Measurements from ENCODE around the gene THSD4.

Gene THSD4

DNA sequence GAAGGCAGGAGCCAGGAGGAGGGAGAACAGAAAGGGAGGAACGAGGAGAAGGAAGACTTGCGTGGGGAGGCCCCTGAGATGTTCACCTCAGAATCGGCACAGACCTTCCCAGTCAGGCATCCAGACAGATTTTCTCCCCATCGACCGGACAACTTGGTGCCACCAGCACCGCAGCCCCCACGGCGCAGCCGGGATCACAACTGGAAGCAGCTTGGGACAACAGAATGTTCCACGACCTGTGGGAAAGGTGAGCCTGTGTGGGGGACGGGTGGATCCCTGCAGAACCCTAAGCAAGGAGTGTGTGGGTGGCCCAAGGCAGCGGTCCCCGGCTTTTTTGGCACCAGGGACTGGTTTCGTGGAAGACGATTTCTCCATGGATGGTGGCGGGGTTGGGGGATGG lies 622.5 kb downstream of the THSD4 start:
- no peaks in the 10 kb centered on the region for H3K27me3 ChIP-seq (ENCODE audit: control insufficient read depth, insufficient read depth, low read length)
- no peaks in the 10 kb centered on the region for H3K36me3 ChIP-seq (ENCODE audit: control insufficient read depth, insufficient read depth, low read length)
- no peak overlapping the region for H3K9ac ChIP-seq (ENCODE audit: low read length)
- no peaks in the 10 kb centered on the region for H3K9me3 ChIP-seq (ENCODE audit: control insufficient read depth, low read length)
- H3K4me1 ChIP-seq (ENCODE audit: control insufficient read depth, insufficient read depth, low read length) = peaks cover under 1% of the 10 kb centered on the region
- no peak overlapping the region for H3K4me3 ChIP-seq (ENCODE audit: low read length)

DNA sequence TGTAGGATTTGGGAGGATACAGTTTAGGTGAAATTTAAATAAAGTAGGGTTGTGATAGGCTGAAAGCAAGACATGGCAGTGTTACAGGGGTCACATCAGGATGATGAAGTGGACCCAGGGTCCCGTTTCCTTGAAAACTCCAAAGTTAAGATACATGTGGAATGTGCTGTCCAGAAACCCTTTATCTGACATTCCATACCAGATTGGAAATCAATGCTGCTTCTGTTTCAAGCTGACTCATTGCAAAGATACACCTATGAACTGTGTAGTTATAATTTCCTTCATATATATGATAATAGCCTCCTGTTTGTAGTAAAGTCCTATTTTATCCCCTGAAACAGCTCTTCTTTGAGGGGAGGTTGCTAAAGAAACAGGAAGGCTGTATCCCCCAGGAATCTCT lies 624.1 kb downstream of the THSD4 start:
- no peaks in the 10 kb centered on the region for H3K4me1 ChIP-seq (ENCODE audit: control insufficient read depth, insufficient read depth, low read length)
- no peaks in the 10 kb centered on the region for H3K36me3 ChIP-seq (ENCODE audit: control insufficient read depth, insufficient read depth, low read length)
- no peak overlapping the region for H3K4me3 ChIP-seq (ENCODE audit: low read length)
- no peak overlapping the region for H3K9ac ChIP-seq (ENCODE audit: low read length)
- no peaks in the 10 kb centered on the region for H3K27me3 ChIP-seq (ENCODE audit: control insufficient read depth, insufficient read depth, low read length)
- no peaks in the 10 kb centered on the region for H3K9me3 ChIP-seq (ENCODE audit: control insufficient read depth, low read length)

DNA sequence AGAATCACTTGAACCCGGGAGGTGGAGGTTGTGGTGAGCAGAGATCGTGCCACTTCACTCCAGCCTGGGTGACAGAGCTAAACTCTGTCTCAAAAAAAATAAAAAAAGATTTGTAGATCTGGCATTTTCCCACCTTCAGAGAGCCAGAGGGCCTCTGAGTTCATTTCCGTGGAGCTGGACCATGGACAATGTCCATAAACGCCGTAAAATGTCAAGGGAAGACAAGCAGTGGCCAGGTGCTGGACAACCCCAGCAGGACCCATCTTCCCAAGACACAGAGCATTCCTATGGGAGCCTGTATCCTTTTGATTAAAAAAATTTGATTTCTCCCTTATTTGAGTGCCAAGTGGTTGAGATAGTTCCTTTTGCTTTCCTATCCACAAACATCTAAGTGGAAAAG lies 627.7 kb downstream of the THSD4 start:
- no peaks in the 10 kb centered on the region for H3K27me3 ChIP-seq (ENCODE audit: control insufficient read depth, insufficient read depth, low read length)
- H3K4me1 ChIP-seq (ENCODE audit: control insufficient read depth, insufficient read depth, low read length) = no peaks in the 10 kb centered on the region
- no peak overlapping the region for H3K4me3 ChIP-seq (ENCODE audit: low read length)
- H3K9me3 ChIP-seq (ENCODE audit: control insufficient read depth, low read length) = no peaks in the 10 kb centered on the region
- H3K9ac ChIP-seq (ENCODE audit: low read length) = no peak overlapping the region
- no peaks in the 10 kb centered on the region for H3K36me3 ChIP-seq (ENCODE audit: control insufficient read depth, insufficient read depth, low read length)

DNA sequence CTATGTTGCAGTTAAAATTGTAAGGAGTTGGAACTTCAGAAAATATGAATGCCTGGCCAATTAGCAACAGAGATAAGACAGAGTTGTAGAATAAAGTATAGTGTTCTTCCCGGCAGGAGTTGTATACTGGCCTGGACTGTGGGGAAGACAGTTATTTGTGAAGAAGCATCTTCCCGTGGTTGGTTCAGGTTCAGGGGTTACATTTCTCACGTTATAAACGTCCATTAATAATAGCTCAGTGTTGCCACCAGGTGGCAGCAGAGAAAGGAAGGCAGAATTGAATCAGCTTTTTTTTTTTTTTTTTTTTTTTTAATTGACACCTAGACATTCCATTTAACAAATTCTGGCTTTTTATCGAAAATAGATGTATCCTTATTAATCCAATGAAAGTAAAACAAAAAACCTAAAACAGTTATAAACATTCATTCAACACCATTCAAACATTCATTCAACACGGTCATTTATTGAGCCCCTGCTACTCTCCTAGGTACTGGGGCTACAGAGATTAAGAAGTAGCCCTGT lies 628.7 kb downstream of the THSD4 start:
- no peaks in the 10 kb centered on the region for H3K9me3 ChIP-seq (ENCODE audit: control insufficient read depth, low read length)
- no peak overlapping the region for H3K4me3 ChIP-seq (ENCODE audit: low read length)
- H3K4me1 ChIP-seq (ENCODE audit: control insufficient read depth, insufficient read depth, low read length) = no peaks in the 10 kb centered on the region
- no peaks in the 10 kb centered on the region for H3K27me3 ChIP-seq (ENCODE audit: control insufficient read depth, insufficient read depth, low read length)
- H3K9ac ChIP-seq (ENCODE audit: low read length) = no peak overlapping the region
- no peaks in the 10 kb centered on the region for H3K36me3 ChIP-seq (ENCODE audit: control insufficient read depth, insufficient read depth, low read length)

DNA sequence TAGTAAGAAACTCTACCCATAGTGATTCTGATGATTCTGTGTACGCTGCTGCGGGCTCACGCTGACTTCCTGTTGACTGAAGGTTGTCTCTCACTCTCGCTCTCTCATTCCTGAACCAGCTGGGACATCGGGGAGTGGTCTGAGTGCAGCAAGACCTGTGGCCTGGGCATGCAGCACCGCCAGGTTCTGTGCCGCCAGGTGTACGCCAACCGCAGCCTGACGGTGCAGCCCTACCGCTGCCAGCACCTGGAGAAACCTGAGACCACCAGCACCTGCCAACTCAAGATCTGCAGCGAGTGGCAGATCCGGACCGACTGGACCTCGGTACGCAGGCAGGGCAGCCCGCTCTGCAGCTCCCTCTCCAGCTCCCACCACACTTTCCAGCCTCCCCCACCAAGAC lies 631.4 kb downstream of the THSD4 start:
- no peak overlapping the region for H3K9ac ChIP-seq (ENCODE audit: low read length)
- H3K9me3 ChIP-seq (ENCODE audit: control insufficient read depth, low read length) = no peaks in the 10 kb centered on the region
- no peaks in the 10 kb centered on the region for H3K4me1 ChIP-seq (ENCODE audit: control insufficient read depth, insufficient read depth, low read length)
- H3K27me3 ChIP-seq (ENCODE audit: control insufficient read depth, insufficient read depth, low read length) = no peaks in the 10 kb centered on the region
- H3K4me3 ChIP-seq (ENCODE audit: low read length) = no peak overlapping the region
- H3K36me3 ChIP-seq (ENCODE audit: control insufficient read depth, insufficient read depth, low read length) = no peaks in the 10 kb centered on the region

DNA sequence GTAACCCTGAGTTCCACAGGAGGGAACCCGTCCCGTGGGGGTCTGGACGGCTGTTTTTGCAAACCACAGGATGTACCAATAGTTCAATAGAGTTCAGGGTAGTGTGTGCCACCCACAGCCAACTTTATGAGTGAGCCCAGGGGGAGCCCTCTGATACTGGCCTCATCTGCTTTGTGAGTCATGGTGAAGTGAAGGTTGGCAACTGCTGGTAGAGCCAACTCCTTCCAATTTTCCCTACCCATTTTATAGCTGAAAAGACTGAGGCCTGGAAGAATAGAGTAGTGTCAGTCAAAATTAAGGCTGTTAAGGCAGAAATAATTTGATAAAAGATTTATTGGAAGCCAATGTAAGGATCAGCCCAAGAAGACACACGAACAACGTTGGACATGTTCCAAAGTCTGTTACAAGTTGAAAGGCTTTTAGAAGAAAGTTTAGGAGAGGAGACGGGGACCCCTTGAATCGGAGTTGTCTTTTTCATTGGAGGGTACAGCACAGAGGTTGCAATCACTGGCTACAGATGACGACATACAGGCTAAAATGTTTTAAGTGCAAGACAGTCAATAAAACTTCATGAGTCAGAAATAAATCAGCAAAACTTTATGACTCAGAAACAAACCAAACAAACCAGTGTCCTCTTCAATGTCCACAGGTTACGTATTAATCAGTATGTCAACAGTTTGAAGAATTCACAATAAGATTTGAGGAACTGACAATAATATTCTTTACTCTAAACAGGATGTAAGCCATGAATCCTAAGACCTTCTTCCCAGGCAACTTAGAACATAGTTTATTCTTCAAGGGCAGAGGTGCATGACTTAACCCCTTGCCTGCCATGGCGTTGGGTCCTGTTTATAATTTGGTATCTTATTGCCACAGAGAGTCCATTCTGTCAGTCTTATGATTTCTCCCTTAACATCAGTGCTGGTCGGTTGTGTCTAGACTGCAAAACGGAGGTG lies 632.1 kb downstream of the THSD4 start:
- Histone ChIP-seq H3K9ac (ENCODE audit: low read length) (no peak overlapping the region), H3K27me3 (ENCODE audit: control insufficient read depth, insufficient read depth, low read length) (no peaks in the 10 kb centered on the region), H3K36me3 (ENCODE audit: control insufficient read depth, insufficient read depth, low read length) (no peaks in the 10 kb centered on the region), H3K4me3 (ENCODE audit: low read length) (no peak overlapping the region), H3K9me3 (ENCODE audit: control insufficient read depth, low read length) (no peaks in the 10 kb centered on the region), H3K4me1 (ENCODE audit: control insufficient read depth, insufficient read depth, low read length) (no peaks in the 10 kb centered on the region)

DNA sequence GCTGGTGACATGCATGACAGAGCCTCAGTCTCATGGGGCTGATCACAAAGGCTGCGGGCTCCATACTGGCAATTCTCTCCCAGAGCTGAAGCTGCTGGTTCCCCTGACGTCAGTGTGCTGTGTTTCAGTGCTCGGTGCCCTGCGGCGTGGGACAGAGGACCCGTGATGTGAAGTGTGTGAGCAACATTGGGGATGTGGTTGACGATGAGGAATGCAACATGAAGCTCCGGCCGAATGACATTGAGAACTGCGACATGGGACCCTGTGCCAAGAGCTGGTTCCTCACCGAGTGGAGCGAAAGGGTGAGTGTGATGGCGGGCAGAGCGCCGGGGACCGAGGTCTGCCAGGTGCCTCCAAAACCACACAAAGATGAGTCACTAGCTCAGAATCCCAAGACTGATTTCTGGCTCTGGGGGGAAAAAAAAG lies 633.0 kb downstream of the THSD4 start:
- Histone ChIP-seq H3K4me3 (ENCODE audit: low read length) (no peak overlapping the region), H3K9me3 (ENCODE audit: control insufficient read depth, low read length) (no peaks in the 10 kb centered on the region), H3K9ac (ENCODE audit: low read length) (no peak overlapping the region), H3K36me3 (ENCODE audit: control insufficient read depth, insufficient read depth, low read length) (no peaks in the 10 kb centered on the region), H3K4me1 (ENCODE audit: control insufficient read depth, insufficient read depth, low read length) (no peaks in the 10 kb centered on the region), H3K27me3 (ENCODE audit: control insufficient read depth, insufficient read depth, low read length) (no peaks in the 10 kb centered on the region)

DNA sequence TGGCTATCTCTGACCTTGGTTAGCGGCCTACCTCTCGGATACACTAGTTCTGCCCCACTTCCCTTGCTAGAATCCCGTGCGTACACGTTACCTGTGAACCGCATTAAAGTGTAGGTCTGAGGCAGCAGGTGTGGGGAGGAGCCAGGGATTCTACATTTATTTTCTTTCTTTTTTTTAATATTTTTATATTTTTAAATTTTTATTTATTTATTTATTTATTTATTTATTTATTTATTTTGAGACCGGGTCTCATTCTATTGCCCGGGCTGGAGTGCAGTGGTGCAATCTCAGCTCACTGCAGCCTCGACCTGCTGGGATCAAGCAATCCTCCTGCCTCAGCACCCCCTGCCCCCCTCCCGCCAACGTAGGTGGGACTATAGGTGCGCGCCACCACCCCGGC lies 634.2 kb downstream of the THSD4 start:
- Histone ChIP-seq H3K4me3 (ENCODE audit: low read length) (no peak overlapping the region), H3K4me1 (ENCODE audit: control insufficient read depth, insufficient read depth, low read length) (no peaks in the 10 kb centered on the region), H3K36me3 (ENCODE audit: control insufficient read depth, insufficient read depth, low read length) (no peaks in the 10 kb centered on the region)

DNA sequence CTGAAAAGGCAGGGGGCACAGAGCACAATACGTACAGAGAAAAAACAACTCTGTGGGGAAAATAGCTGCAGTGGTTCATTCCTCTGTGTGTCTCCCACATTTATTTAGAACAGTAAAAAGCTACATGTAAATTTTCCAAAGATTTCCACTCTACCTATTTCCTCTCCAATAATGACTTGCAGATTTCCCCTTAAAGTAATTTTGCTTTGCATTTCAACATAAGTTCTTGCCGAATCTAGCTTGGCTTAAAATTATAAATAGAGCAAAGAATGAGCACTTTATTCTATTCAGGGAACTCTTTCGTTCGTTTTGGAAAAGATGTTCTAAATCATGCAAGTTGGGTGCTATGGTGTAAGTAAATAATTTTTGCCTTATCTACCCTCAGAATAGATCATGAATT lies 636.9 kb downstream of the THSD4 start:
- Histone ChIP-seq H3K9ac (ENCODE audit: low read length) (no peak overlapping the region), H3K4me1 (ENCODE audit: control insufficient read depth, insufficient read depth, low read length) (peaks cover 5% of the 10 kb centered on the region), H3K9me3 (ENCODE audit: control insufficient read depth, low read length) (no peaks in the 10 kb centered on the region), H3K27me3 (ENCODE audit: control insufficient read depth, insufficient read depth, low read length) (no peaks in the 10 kb centered on the region), H3K36me3 (ENCODE audit: control insufficient read depth, insufficient read depth, low read length) (no peaks in the 10 kb centered on the region), H3K4me3 (ENCODE audit: low read length) (no peak overlapping the region)

More for the DNA sequence above, 634.2 kb downstream of the THSD4 start:
- Histone ChIP-seq H3K9me3 (ENCODE audit: control insufficient read depth, low read length) (no peaks in the 10 kb centered on the region), H3K9ac (ENCODE audit: low read length) (no peak overlapping the region), H3K27me3 (ENCODE audit: control insufficient read depth, insufficient read depth, low read length) (no peaks in the 10 kb centered on the region)

DNA sequence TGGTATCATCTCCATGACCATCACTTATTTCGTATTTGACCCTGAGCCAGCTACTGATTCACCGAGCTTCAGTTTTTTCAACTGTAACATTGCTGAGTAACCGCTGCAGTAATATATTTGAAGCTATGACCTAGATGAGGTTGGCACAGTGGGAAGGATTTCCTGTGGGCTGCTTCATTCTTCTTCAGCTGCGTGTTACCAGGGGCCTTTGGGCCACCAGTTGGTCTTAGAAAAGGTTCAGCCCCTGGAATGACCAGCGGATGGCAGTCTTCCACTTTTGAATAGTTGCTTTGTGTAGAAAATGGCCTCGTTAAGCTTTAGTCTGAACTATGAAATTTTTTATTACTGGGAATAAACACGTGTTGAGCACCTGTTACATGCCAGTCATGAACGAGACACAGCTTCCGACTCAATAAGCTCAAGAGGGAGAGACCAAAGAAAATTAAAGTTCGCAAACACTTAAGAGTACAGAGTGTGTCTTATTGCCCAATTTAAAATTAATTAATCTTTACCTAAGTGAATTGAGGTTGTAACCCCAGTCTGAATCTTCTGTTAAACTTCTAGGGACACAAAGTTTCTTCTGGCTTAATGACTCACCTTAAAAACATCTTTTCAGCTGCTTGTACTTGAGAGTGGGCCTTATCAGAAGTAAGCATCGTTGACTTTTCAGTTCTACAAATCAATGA lies 637.5 kb downstream of the THSD4 start:
- no peaks in the 10 kb centered on the region for H3K36me3 ChIP-seq (ENCODE audit: control insufficient read depth, insufficient read depth, low read length)
- H3K4me3 ChIP-seq (ENCODE audit: low read length) = no peak overlapping the region
- no peaks in the 10 kb centered on the region for H3K27me3 ChIP-seq (ENCODE audit: control insufficient read depth, insufficient read depth, low read length)
- H3K9ac ChIP-seq (ENCODE audit: low read length) = no peak overlapping the region
- H3K9me3 ChIP-seq (ENCODE audit: control insufficient read depth, low read length) = no peaks in the 10 kb centered on the region
- peaks cover 5% of the 10 kb centered on the region for H3K4me1 ChIP-seq (ENCODE audit: control insufficient read depth, insufficient read depth, low read length)

DNA sequence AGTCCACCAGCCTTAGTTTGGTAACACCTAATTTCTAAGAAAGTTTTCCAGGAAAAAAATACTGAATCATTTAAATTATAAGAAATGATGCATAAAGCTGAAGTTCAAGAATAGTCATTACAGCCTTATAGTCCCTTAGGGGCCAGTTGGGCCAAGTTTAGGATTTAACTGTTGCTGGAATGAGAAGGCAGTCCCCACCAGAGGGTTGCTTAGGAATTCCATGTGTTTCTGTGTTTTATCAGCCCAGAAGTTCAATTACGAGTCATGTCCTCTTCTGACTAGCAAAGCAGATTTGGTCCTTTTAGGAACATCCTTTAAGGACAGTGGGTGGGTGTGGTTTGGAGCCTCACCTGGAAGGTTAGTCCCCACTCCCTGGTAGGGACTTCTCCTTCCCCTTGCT lies 638.1 kb downstream of the THSD4 start:
- no peak overlapping the region for H3K9ac ChIP-seq (ENCODE audit: low read length)
- H3K9me3 ChIP-seq (ENCODE audit: control insufficient read depth, low read length) = no peaks in the 10 kb centered on the region
- peaks cover 5% of the 10 kb centered on the region for H3K4me1 ChIP-seq (ENCODE audit: control insufficient read depth, insufficient read depth, low read length)
- no peaks in the 10 kb centered on the region for H3K36me3 ChIP-seq (ENCODE audit: control insufficient read depth, insufficient read depth, low read length)
- no peaks in the 10 kb centered on the region for H3K27me3 ChIP-seq (ENCODE audit: control insufficient read depth, insufficient read depth, low read length)
- no peak overlapping the region for H3K4me3 ChIP-seq (ENCODE audit: low read length)

DNA sequence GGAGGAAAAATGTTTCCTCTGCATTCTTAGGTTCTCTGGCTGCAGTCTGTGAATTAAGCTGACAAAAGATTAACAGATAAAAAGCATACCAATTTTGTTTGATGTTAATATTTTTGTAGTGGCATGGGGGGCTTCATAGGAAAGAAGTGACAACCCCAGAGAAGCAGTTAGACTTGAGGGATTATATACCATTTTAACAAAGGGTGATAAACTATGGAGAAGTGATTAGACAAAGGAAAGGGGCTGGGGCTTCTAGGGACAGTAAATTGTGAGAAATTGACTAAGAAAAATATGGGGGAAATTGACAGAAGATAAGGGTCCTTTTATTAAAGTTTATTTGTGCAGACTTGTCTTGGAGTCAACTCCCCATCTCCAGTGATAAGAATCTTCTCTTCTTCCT lies 639.4 kb downstream of the THSD4 start:
- Histone ChIP-seq H3K27me3 (ENCODE audit: control insufficient read depth, insufficient read depth, low read length) (no peaks in the 10 kb centered on the region), H3K36me3 (ENCODE audit: control insufficient read depth, insufficient read depth, low read length) (no peaks in the 10 kb centered on the region), H3K4me3 (ENCODE audit: low read length) (no peak overlapping the region), H3K4me1 (ENCODE audit: control insufficient read depth, insufficient read depth, low read length) (peaks cover 5% of the 10 kb centered on the region), H3K9me3 (ENCODE audit: control insufficient read depth, low read length) (no peaks in the 10 kb centered on the region), H3K9ac (ENCODE audit: low read length) (no peak overlapping the region)
